H1 (cell line): ENCODE data around the gene MYADM. TPM values are rescaled to one million over a fixed set of nuclear protein-coding genes. Genes with fewer than 3 reads are reported as not detected.

Experiments used
- CTCF ChIA-PET: fragments of 300-600 bp; sonication (Branson Sonifier 250); formaldehyde crosslinking; loops from one replicate; lab custom pipeline; 2021; ENCODE audit not compliant: partially characterized antibody; lab: Charles Lee
- POLR2A ChIA-PET: fragments of 300-600 bp; sonication (Branson Sonifier 250); formaldehyde crosslinking; loops from one replicate; lab custom pipeline; 2021; ENCODE audit warnings: inconsistent platforms; ENCODE audit not compliant: partially characterized antibody; lab: Charles Lee
- DNase-seq, 2 experiments: peaks; one replicate each; pipeline versions ENCODE4 v3.0.0 to v3.0.0-alpha.2; 2010 to 2022; ENCODE audit warnings: low spot score in 2 of 2, low read depth in 1 of 2, mixed read lengths in 1 of 2
- FAIRE-seq: peaks from 2 replicates; lab custom pipeline; 2011; peaks lifted over from hg19 to GRCh38; lab: Jason Lieb, UNC
- H2AFZ ChIP-seq: 2 replicates; pipeline ENCODE4 v1.8.1; 2012; ENCODE audit warnings: low read length, inconsistent platforms
- H2AK5ac ChIP-seq: 2 replicates; pipeline ENCODE4 v1.6.1; 2013; ENCODE audit warnings: low read depth, low read length
- H2BK120ac ChIP-seq: replicated peaks from 2 replicates; pipeline ENCODE3; 2013; ENCODE audit warnings: low read depth, low read length, inconsistent platforms
- H2BK12ac ChIP-seq: 2 replicates; pipeline ENCODE4 v1.6.1; 2013; ENCODE audit warnings: low read depth, low read length
- H2BK15ac ChIP-seq: 2 replicates; pipeline ENCODE4 v1.6.1; 2013; ENCODE audit warnings: low read length
- H2BK20ac ChIP-seq: 2 replicates; pipeline ENCODE4 v1.6.1; 2013; ENCODE audit warnings: low read length
- H2BK5ac ChIP-seq: 2 replicates; pipeline ENCODE4 v1.6.1; 2013; ENCODE audit warnings: low read depth, low read length
- H3K14ac ChIP-seq: 2 replicates; pipeline ENCODE4 v1.6.1; 2013; ENCODE audit warnings: inconsistent platforms; ENCODE audit not compliant: insufficient read length
- H3K18ac ChIP-seq: 2 replicates; pipeline ENCODE4 v1.6.1; 2013; ENCODE audit warnings: low read length; ENCODE audit errors: extremely low read depth
- H3K23ac ChIP-seq: 2 replicates; pipeline ENCODE4 v1.6.1; 2013; ENCODE audit warnings: inconsistent platforms; ENCODE audit not compliant: insufficient read length
- H3K23me2 ChIP-seq: 2 replicates; pipeline ENCODE4 v1.6.1; 2013; ENCODE audit warnings: low read depth, low read length
- H3K27ac ChIP-seq: 2 replicates; pipeline ENCODE4 v1.6.1; 2011; ENCODE audit warnings: low read depth, low read length, inconsistent platforms
- H3K27me3 ChIP-seq, 4 experiments: replicated peaks in 1 of 4; 1 replicate in 1 of 4; 2 replicates in 3 of 4; pipeline versions ENCODE4 v1.6.1 to v1.8.1; 2011 to 2013; ENCODE audit warnings: low read length in 3 of 4, mild to moderate bottlenecking in 3 of 4, inconsistent platforms in 2 of 4, mixed read lengths in 2 of 4, moderate library complexity in 1 of 4; ENCODE audit not compliant: control insufficient read depth in 3 of 4, insufficient read depth in 3 of 4; ENCODE audit errors: extremely low read depth in 1 of 4
- H3K36me3 ChIP-seq, 4 experiments: 2 replicates each; pipeline versions ENCODE4 v1.6.1 to v1.8.1; 2011 to 2013; ENCODE audit warnings: mild to moderate bottlenecking in 4 of 4, low read length in 3 of 4, moderate library complexity in 2 of 4, control low read depth in 1 of 4, inconsistent platforms in 1 of 4; ENCODE audit not compliant: insufficient read depth in 4 of 4, control insufficient read depth in 2 of 4
- H3K4ac ChIP-seq: replicated peaks from 2 replicates; pipeline ENCODE3; 2013; ENCODE audit warnings: low read length, low read depth, mixed read lengths, inconsistent platforms; ENCODE audit not compliant: insufficient read length
- H3K4me1 ChIP-seq, 4 experiments: replicated peaks in 1 of 4; 1 replicate in 1 of 4; 2 replicates in 3 of 4; pipeline versions ENCODE4 v1.6.1 to v1.8.1; 2011 to 2013; ENCODE audit warnings: low read length in 3 of 4, inconsistent platforms in 2 of 4, mixed read lengths in 1 of 4; ENCODE audit not compliant: insufficient read depth in 4 of 4, control insufficient read depth in 3 of 4
- H3K4me2 ChIP-seq, 2 experiments: 2 replicates each; pipeline versions ENCODE4 v1.6.1 to v1.8.1; 2011 to 2013; ENCODE audit warnings: low read depth in 2 of 2, low read length in 2 of 2, control low read depth in 1 of 2, inconsistent platforms in 1 of 2, mild to moderate bottlenecking in 1 of 2; ENCODE audit not compliant: insufficient read depth in 1 of 2
- H3K4me3 ChIP-seq, 4 experiments: fragments of 200-600, 300-600 bp in 1 of 4; sonication (generic), shearing (Covaris generic), sonication (Bioruptor Twin) in 1 of 4; 2 replicates each; pipeline versions ENCODE4 v1.5.1 to v1.8.1; 2011 to 2016; ENCODE audit warnings: low read length in 4 of 4, low read depth in 3 of 4, control low read depth in 2 of 4, inconsistent platforms in 2 of 4, mild to moderate bottlenecking in 2 of 4, mixed read lengths in 1 of 4, moderate library complexity in 1 of 4; ENCODE audit not compliant: insufficient read depth in 2 of 4; ENCODE audit errors: extremely low read depth in 1 of 4
- H3K56ac ChIP-seq: replicated peaks from 2 replicates; pipeline ENCODE3; 2013; ENCODE audit warnings: low read depth, mild to moderate bottlenecking, mixed read lengths, low read length, inconsistent platforms; ENCODE audit not compliant: insufficient read length
- H3K79me1 ChIP-seq: 2 replicates; pipeline ENCODE4 v1.6.1; 2013; ENCODE audit warnings: low read depth, low read length, control low read depth
- H3K79me2 ChIP-seq, 2 experiments: 2 replicates each; pipeline versions ENCODE4 v1.6.1 to v1.8.1; 2012 to 2013; ENCODE audit warnings: low read length in 2 of 2, mild to moderate bottlenecking in 2 of 2, inconsistent platforms in 1 of 2; ENCODE audit not compliant: insufficient read depth in 2 of 2, control insufficient read depth in 1 of 2
- H3K9ac ChIP-seq, 4 experiments: replicated peaks in 1 of 4; 1 replicate in 1 of 4; 2 replicates in 3 of 4; pipeline versions ENCODE4 v1.6.1 to v1.8.1; 2011 to 2013; ENCODE audit warnings: low read depth in 3 of 4, low read length in 3 of 4, control low read depth in 2 of 4, mild to moderate bottlenecking in 2 of 4, moderate library complexity in 2 of 4, inconsistent platforms in 1 of 4; ENCODE audit errors: extremely low read depth in 1 of 4
- H3K9me3 ChIP-seq, 2 experiments: 2 replicates each; pipeline versions ENCODE4 v1.6.1 to v1.8.1; 2012 to 2013; ENCODE audit warnings: mild to moderate bottlenecking in 2 of 2, moderate library complexity in 2 of 2, control low read depth in 1 of 2, inconsistent platforms in 1 of 2, low read depth in 1 of 2, low read length in 1 of 2, mixed read lengths in 1 of 2; ENCODE audit not compliant: insufficient read depth in 2 of 2
- H4K20me1 ChIP-seq, 2 experiments: replicated peaks in 1 of 2; 2 replicates each; pipeline versions ENCODE3 to v1.8.1; 2011 to 2013; ENCODE audit warnings: inconsistent platforms in 2 of 2, low read length in 2 of 2, mild to moderate bottlenecking in 1 of 2; ENCODE audit not compliant: insufficient read depth in 2 of 2, control insufficient read depth in 1 of 2
- H4K5ac ChIP-seq: 2 replicates; pipeline ENCODE4 v1.6.1; 2013; ENCODE audit warnings: low read length, low read depth, mixed read lengths, inconsistent platforms; ENCODE audit not compliant: insufficient read length
- H4K8ac ChIP-seq: 2 replicates; pipeline ENCODE4 v1.8.0; 2013; ENCODE audit warnings: mild to moderate bottlenecking, moderate library complexity, low read length, inconsistent platforms; ENCODE audit not compliant: insufficient read depth; ENCODE audit errors: extremely low read depth
- H4K91ac ChIP-seq: replicated peaks from 2 replicates; pipeline ENCODE3; 2013; ENCODE audit warnings: low read length, mixed read lengths, inconsistent platforms; ENCODE audit not compliant: insufficient read length
- CBX8 ChIP-seq: fragments of 300-800, 300-1000 bp; sonication (generic); IDR thresholded peaks from 2 replicates; pipeline ENCODE4 v1.7.1; 2016; ENCODE audit warnings: low read depth, low read length, borderline replicate concordance
- CEBPB ChIP-seq: IDR thresholded peaks from 2 replicates; pipeline ENCODE4 v1.6.1; 2012; ENCODE audit warnings: low read depth, low read length
- JUN ChIP-seq: IDR thresholded peaks from 2 replicates; pipeline ENCODE4 v1.6.1; 2011; ENCODE audit warnings: low read depth, mild to moderate bottlenecking, improper control_type of control experiment, low read length
- KDM1A ChIP-seq: fragments of 200-600, 300-600 bp; sonication (generic); IDR thresholded peaks from 2 replicates; pipeline ENCODE4 v1.7.1; 2016; ENCODE audit warnings: mild to moderate bottlenecking, low read length, borderline replicate concordance
- RAD21 ChIP-seq, 2 experiments: IDR thresholded peaks in 1 of 2; conservative IDR thresholded peaks in 1 of 2; 2 replicates each; pipeline ENCODE4 v1.6.1; 2011; ENCODE audit warnings: low read depth in 2 of 2, low read length in 2 of 2, improper control_type of control experiment in 1 of 2, inconsistent platforms in 1 of 2, mild to moderate bottlenecking in 1 of 2, moderate library complexity in 1 of 2
- SAP30 ChIP-seq: fragments of 300-600 bp; sonication (generic); IDR thresholded peaks from 2 replicates; pipeline ENCODE4 v1.7.1; 2012; ENCODE audit warnings: low read length, moderate library complexity, mild to moderate bottlenecking, inconsistent platforms; ENCODE audit not compliant: insufficient read depth, insufficient replicate concordance
- SIRT6 ChIP-seq: IDR thresholded peaks from one replicate; pipeline ENCODE4 v1.7.1; 2012; ENCODE audit warnings: low read length, inconsistent platforms
- SIX5 ChIP-seq: IDR thresholded peaks from 2 replicates; pipeline ENCODE4 v1.6.1; 2011; ENCODE audit warnings: mild to moderate bottlenecking, low read depth, low read length
- TAF7 ChIP-seq: optimal IDR thresholded peaks from 2 replicates; pipeline ENCODE3; 2011; ENCODE audit warnings: low read depth, mild to moderate bottlenecking, inconsistent platforms, low read length, moderate library complexity, borderline replicate concordance
- USF2 ChIP-seq: IDR thresholded peaks from 2 replicates; pipeline ENCODE4 v1.6.1; 2011; ENCODE audit warnings: low read length, improper control_type of control experiment
- WGBS, 2 experiments: shearing (Covaris generic) in 1 of 2; methylation state at CpG; one replicate each; pipeline versions ENCODE4 v1.1.6 to v1.1.7; 2013 to 2015; ENCODE audit warnings: low lambda C conversion rate in 2 of 2, mixed read lengths in 2 of 2, inconsistent platforms in 1 of 2, low coverage in 1 of 2, missing lambda C conversion rate in 1 of 2; ENCODE audit not compliant: insufficient replicate concordance in 2 of 2, insufficient coverage in 1 of 2, insufficient read length in 1 of 2; ENCODE audit errors: extremely low coverage in 1 of 2, missing lambda C conversion rate in 1 of 2; 5-methylcytosine and 5-hydroxymethylcytosine counted together
- polyA plus RNA-seq, 7 experiments: library from polyadenylated mRNA; depleted of rRNA in 3 of 7; stranded (reverse) in 5 of 7; unstranded in 2 of 7; fragments of >200 nt in 5 of 7; fragments of 200-250 nt in 2 of 7; gene quantifications; 1 replicate in 5 of 7; 2 replicates in 1 of 7; 4 replicates in 1 of 7; pipeline versions ENCODE4 v1.2.1 to v1.2.3, GENCODE V29; 2011 to 2013; ENCODE audit warnings: missing spikeins in 2 of 7, mixed read lengths in 2 of 7
- total RNA-seq: library from RNA; stranded (reverse); fragmentation: NEBNext Ultra II Directional; extraction: Animal tissue kit (Norgen Biotek cat#: 25700); gene quantifications from 2 replicates; pipeline ENCODE4 v1.2.1, GENCODE V29; 2021

MYADM gene
- total and polyA plus RNA-seq, 2 of the 8 experiments (the other 6 are each of a cell fraction or from before 2014, with no cell fraction given) = 70.1 to 74.2 TPM

GRCh38 chr19:53823380-53824120 is 44.1 kb upstream of the MYADM start:
- no peak overlapping the region for H3K9ac ChIP-seq
- no peaks in the 10 kb centered on the region for H3K9me3 ChIP-seq
- H2BK15ac ChIP-seq = peak overlapping the region; percentile 97; the same call in 1 of the 2 replicates
- peak overlapping the region; percentile 76; the same call in 1 of the 2 replicates for H4K8ac ChIP-seq
- FAIRE-seq = no peak
- 84% methylated on average over 12 of the region's 12 CpGs; no CpG with 5 or more reads in 1 of the 2 experiments for WGBS, 2 experiments
- POLR2A ChIA-PET = interaction anchor here (0.9 to 1.3 kb wide), 5 partner anchors 9 to 44 kb away, joined by 3 to 4 read pairs (median 4); partner anchors contain the start of gene MYADM
- no peaks in the 10 kb centered on the region for H4K20me1 ChIP-seq
- H3K14ac ChIP-seq = no peak overlapping the region
- no peaks in the 10 kb centered on the region for H3K27me3 ChIP-seq
- peak overlapping the region; percentile 84 for H2BK5ac ChIP-seq
- H3K4me3 ChIP-seq = no peak overlapping the region
- H4K5ac ChIP-seq = peak overlapping the region; percentile 60
- H2BK20ac ChIP-seq = peak overlapping the region; percentile 38; the same call in 1 of the 2 replicates
- peak overlapping the region; percentile 96 for H3K4ac ChIP-seq
- no peaks in the 10 kb centered on the region for H3K79me1 ChIP-seq
- no peaks in the 10 kb centered on the region for H3K23me2 ChIP-seq
- H3K79me2 ChIP-seq = no peaks in the 10 kb centered on the region
- peak overlapping the region; percentile 99 for H4K91ac ChIP-seq
- H2BK120ac ChIP-seq = peak overlapping the region; percentile 83
- H3K23ac ChIP-seq = no peak overlapping the region
- no peaks in the 10 kb centered on the region for H3K36me3 ChIP-seq
- CTCF ChIA-PET = interaction anchor here (0.6 to 3.9 kb wide), 5 partner anchors 14 to 669 kb away, joined by 3 to 43 read pairs (median 5); no protein-coding TSS in a partner anchor
- H3K4me2 ChIP-seq = no peak overlapping the region; a peak in 1 of 4 replicates
- H3K18ac ChIP-seq = peak overlapping the region; percentile 96
- no peak overlapping the region for H3K27ac ChIP-seq
- H2AK5ac ChIP-seq = 0 out of 2 replicates have a peak overlapping the region, but pooled peaks have one; percentile 40
- DNase-seq = no peak
- peak overlapping the region; percentile 65 for H2AFZ ChIP-seq
- H2BK12ac ChIP-seq = peak overlapping the region; percentile 52; the same call in 1 of the 2 replicates
- H3K4me1 ChIP-seq = peaks cover 0 to 8% (median 3%) of the 10 kb centered on the region in 4 experiments; a peak in 5 of 7 replicates
- H3K56ac ChIP-seq = no peak overlapping the region
- TF ChIP-seq JUN = no peak
- TF ChIP-seq SIRT6 = no peak
- TF ChIP-seq SAP30 = no peak
- no peak for TF ChIP-seq KDM1A
- TF ChIP-seq CEBPB = no peak
- no peak for TF ChIP-seq RAD21 (IDR thresholded peaks at IDR 0.05 in 1 of 2, conservative IDR thresholded peaks at IDR 0.05 in 1 of 2; ENCODE audit: low read depth in 2 of 2, low read length in 2 of 2)
- TF ChIP-seq USF2 = no peak
- no peak for TF ChIP-seq TAF7
- TF ChIP-seq SIX5 = no peak
- TF ChIP-seq CBX8 = no peak
